Measurements from ENCODE around the gene MYO5B.
"Not testable (repeated sequence)": the region's sequence is repeated elsewhere in the genome, so short reads cannot be mapped to it uniquely, and the experiment has no call there.

Gene MYO5B

DNA sequence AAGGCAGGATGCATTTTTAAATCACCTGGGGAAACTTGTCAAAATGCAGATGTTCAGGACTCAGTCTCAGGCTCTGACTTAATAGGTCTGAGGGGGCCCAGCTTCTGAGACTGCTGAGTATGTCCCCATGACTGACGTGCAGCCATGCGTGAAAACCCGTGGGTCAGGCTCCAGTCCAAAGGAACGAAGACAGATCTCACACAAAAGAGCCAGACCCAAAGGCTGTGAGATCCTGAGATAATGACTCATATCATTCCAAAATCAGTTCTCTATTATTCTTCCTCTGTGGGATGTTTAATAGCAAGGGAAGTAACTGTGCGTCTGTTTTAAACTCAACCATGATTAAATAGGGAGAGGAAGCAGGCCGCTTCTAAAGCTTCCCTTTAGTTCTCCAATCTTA, 274.2 kb downstream of the MYO5B start:
- peak; percentile 48 for DNase-seq (ENCODE audit: low spot score)

DNA sequence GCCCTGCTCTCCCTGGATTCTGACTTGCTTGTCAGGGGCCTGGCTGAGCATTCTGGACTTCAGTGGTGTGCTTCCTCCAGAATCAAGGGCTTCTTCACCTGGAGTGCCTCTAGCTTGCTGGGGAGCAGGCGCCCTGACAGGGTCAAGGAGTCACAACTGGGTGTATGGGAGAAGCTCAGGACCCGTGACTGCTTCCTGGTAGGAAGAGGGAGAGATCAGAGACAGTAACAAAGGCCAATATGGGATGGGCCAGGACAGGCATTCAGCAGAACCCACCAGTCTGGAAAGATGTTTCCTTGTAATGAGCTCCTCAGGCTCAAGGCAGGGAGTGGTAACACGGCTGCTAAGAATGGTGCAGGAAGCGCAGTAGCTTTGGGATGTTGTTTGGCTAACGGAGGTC, 277.2 kb downstream of the MYO5B start:
- no peak for DNase-seq (ENCODE audit: low spot score)

DNA sequence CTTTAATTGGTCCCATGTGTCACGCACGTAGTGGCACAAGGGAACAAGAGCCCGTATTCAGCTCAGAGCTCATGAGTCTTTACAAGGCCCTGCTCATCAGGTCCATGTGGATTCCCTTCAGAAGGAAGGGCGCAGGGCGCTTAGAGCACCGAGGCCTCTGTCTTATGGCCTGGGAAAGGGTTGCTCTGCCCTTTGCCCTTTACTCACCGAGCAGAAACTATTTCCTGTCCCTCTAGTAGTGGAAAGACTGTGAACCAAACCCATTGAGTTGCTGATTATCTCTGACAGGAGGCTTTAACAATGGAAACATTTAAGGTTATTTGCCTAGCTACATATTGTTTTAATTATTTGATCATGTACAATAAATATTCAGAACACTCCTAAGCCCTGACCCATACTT, 279.6 kb downstream of the MYO5B start:
- DNase-seq (ENCODE audit: low spot score) = no peak

- DNase-seq (ENCODE audit: low spot score) = no peak
These were observed 281.7 kb downstream of the MYO5B start for GRCh38 chr18:49913221-49913620.

- no peak for DNase-seq (ENCODE audit: low spot score)
These were observed 283.5 kb downstream of the MYO5B start for GRCh38 chr18:49911427-49911826.

DNA sequence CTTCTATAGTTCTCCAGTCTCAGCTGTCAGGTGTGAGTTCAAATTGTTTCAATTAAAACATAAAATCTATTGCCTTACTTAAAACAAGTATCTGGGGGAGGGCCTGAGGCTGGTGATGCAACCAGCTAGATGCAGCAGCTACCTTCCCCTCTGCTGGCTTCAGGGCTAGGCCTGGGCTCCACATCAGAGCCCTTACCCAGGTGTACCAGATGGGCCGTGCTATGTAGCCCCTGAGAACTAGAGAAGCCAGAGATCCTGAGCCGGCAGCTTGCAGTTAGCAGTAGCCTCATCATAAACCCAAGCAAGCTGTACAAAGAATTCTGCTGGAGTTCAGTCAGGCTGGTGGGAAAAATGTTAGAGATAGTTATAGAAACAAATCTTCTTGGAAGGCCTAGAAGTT, 284.0 kb downstream of the MYO5B start:
- no peak for DNase-seq (ENCODE audit: low spot score)

DNA sequence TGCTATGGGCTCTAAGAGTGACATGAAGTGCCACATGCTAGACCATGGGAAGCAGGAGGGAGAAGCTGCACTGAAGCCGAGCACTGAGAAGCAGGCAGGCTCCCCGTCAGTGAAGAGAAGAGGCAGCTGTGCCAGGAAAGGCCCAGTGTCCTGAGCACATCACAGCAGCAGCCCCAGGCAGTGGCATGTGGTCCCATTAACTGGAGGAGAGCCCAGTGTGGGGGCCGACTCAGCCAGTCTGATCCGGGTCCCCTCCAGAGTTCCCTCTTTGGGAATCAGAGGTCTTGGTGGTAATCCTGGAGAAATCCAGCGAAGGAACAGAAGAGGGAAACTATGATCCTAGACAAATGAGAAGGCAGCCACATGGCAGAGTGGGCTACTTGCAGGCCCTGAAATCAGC, 284.9 kb downstream of the MYO5B start:
- no peak for DNase-seq (ENCODE audit: low spot score)

DNA sequence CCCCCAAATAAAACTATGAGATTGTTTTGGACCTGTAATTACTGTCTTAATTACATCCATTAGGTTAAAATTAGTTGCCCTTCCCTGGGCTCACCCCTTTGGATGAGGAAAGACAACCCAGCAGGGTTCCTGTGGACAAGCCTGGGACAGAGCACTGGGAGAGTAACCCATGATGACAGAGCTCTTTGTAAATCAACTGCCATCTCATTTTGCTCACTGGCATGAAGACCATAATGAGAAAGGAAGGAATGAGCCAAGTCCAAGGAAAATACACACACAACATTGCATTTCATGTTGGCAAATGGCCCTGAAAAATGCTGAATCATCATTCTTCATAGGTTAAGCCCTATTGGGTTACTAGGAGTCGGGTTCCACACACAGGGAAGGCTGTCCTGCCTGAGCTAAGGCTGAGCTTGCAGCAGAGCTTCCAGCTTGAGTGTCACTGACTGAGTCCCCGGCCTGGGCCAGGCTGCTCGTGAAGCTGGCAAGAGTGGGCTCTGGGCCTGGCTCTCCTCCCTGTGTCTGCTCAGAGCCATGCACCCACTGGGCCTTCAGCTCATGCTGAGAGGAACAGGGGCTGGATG, 287.5 kb downstream of the MYO5B start:
- DNase-seq (ENCODE audit: low spot score) = no peak

- DNase-seq (ENCODE audit: low spot score) = no peak
These were observed 289.2 kb downstream of the MYO5B start for GRCh38 chr18:49905771-49906170.

- no peak for DNase-seq (ENCODE audit: low spot score)
These were observed 289.9 kb downstream of the MYO5B start for GRCh38 chr18:49904871-49905555.

- DNase-seq (ENCODE audit: low spot score) = no peak
These were observed 293.0 kb downstream of the MYO5B start for GRCh38 chr18:49901862-49902340.

- no peak for DNase-seq (ENCODE audit: low spot score)
These were observed 295.2 kb downstream of the MYO5B start for GRCh38 chr18:49899657-49900330.

DNA sequence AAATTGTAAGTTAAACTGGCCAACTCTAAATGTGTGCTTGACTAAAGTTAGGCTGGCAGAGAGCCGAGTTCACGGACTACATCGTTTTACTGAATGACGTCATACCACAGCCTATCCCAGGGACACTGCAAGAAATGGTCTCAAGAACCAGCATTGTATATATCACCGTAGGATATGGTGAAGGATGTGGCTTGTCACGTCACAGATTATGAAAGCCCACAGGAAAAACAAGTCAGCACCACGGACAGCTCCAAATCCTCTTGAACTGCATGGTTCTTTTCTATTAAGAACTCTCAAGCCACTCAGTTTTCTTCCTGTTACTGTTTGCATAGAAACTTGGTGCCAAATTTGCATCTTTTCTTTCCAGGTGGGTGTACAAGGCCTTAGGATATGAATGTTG, 296.5 kb downstream of the MYO5B start:
- DNase-seq (ENCODE audit: low spot score) = peak; percentile 28

DNA sequence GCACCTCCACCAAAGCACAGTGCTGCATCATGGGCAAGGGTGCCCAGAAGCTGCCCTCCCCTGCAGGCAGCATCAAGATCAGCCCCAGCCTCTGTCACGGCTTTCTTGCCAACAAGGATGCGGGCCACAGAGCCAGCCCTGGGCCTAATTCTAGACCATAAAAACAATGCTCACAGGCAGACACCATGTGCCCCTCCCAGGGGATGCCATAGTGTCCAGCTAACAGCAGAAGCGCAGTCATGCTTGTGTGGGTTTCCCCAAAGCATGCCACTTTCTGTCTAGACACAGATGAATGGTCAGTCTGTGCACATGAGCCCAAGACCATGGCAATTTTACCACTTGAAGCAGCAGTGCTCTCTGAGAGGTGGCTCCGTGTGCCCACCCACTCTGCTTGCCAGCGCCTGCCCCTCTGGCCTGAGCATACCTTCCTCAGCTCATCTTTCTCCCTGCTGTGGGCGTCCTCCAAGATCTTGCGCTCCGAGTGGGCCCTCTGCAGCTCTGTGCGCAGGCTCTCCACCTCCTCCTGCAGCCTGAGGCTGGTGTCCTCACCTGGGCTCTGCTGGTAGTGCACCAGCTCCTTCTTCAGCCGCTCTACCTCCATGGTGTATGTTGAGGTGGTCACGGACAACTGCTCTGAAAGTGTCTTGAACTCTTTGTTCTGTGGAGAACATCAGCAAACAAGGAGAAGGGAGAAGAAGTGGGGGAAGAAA, 300.3 kb downstream of the MYO5B start:
- DNase-seq (ENCODE audit: low spot score) = no peak

GRCh38 chr18:49893036-49893435, 301.9 kb downstream of the MYO5B start:
- DNase-seq (ENCODE audit: low spot score) = no peak

DNA sequence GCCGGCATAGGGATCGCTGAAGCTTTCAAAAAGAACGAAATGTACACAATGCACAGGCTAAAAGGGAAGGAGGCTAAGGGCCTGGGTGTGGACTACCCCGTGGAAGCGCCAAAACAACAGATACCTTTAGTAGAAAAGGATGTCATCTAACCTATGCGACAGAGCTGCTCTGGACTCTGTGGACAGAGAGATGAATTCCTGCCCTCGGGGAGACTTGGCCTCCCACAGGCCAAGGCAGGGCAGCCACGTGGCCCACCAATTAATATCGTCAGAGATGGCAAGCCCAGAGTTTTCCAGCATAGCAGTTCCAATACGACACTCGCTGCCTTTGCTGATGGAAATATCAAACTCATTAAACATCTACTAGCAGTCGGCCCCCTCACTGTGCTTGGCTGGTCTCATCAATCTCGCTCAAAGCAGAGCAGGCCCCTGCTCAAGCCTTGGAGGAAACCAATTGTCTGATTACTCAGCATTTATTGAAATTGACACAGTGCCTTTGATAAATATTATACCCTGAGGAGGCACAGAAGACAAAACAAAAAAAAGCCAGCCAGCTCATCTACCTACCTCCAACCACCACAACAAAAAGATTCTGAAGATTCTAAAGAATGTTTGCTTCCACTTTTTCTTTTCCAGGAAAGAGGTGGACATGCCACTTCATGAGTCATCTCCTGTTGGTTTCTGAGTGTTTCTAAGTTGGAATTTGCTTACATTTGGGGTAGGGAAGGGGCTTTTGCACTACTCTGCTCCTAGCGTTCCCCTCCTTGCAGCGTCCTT, 302.6 kb downstream of the MYO5B start:
- DNase-seq (ENCODE audit: low spot score) = no peak

DNA sequence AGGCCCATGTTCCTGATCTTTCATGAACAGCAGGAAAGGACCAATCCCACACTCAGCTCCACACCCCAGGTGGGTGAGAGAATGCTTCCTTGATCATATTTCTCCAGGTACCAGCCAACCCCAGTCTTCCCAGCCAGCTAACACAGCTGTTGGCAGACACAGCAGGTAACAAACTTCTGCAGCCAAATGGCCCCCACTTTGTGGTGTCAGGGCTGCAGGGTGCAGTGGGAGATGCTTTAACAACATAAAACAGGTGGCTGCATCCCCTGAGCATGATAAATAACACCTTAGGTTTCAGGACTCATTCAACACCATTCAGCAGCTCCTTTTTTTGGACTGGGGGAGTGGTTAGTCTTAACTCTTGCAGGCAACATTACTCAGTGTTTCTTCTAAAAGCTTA, 304.9 kb downstream of the MYO5B start:
- no peak for DNase-seq (ENCODE audit: low spot score)

DNA sequence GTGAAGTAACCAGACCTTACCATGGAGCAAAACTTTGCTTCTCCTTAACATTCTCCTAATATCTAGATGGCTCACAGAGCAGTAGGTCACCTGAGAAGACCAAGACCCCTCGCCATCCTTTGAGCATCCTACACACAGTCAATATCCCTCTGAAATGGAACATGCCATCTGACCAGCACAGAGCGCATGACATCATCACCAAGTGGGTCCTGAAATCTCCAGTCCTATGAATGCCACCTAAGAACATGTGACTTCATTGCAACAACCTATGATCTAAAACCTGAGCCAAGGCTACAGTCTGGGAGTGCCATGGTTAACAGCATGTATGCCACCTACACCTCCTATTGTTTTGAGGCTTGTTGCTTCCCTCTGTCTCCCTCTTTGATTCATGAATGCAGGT, 305.4 kb downstream of the MYO5B start:
- not testable (repeated sequence) for DNase-seq (ENCODE audit: low spot score)

DNA sequence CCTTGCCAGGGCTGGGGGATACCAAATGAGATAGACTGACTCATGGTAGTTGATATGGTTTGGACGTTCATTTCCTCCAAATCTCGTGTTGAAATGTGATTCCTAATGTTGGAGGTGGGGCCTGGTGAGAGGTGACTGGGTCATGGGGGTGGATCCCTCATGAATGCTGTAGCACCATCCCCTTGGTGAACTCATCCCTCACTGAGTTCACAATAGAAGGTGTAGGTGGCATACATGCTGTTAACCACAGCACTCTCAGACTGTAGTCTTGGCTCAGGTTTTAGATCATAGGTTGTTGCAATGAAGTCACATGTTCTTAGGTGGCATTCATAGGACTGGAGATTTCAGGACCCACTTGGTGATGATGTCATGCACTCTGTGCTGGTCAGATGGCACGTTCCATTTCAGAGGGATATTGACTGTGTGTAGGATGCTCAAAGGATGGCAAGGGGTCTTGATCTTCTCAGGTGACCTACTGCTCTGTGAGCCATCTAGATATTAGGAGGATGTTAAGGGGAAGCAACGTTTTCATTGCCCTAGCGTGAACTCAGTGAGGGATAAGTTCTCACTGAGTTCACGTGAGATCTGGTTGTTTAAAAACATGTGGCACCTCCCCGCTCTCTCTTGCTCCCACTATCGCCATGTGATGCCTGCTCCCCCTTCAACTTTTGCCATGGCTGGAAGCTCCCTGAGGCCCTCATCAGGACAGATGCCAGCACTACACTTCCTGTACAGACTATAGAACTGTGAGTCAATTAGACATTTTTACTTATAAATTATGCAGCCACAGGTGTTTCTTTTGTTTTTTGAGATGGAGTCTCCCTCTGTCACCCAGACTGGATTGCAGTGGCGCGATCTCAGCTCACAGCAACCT, 307.8 kb downstream of the MYO5B start:
- DNase-seq (ENCODE audit: low spot score) = no peak

DNA sequence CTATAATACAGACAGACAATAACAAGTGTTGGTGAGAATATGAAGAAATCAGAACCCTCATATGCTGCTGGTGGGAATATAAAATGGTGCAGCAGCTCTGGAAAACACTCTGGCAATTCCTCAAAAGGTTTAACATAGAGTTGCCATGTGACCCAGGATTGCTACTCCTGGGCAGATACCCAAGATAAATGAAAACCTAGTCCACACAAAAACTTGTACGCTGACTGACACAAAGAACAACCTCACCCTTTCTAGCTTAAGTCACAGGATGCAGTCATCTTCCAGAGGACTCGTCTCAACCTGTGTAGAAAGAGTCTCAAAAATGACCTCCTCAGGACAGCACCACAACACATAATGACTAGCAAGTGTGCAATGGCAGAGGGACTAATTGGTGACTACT, 310.0 kb downstream of the MYO5B start:
- no peak for DNase-seq (ENCODE audit: low spot score)

DNA sequence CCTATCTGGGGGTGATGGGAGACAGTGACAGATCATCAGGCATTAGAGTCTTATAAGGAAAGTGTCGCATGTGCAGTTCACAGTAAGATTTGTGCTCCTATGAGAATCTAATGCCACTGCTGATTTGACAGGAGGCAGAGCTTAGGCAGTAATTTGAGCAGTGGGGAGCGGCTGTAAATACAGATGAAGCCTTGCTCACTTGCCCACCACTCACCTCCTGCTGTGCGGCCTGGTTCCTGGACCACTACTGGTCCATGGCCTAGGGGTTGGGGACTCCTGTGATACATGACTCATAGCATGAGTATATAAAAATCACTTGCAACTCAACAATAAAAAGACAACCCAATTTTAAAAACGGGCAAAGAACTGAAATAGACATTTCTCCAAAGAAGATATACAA, 310.5 kb downstream of the MYO5B start:
- no peak for DNase-seq (ENCODE audit: low spot score)

Measured in COLO829 (cell line).